SK-N-SH (cell line): Measurements from ENCODE around the gene BCAS3. TPM values are rescaled to one million over a fixed set of nuclear protein-coding genes. Genes with fewer than 3 reads are reported as not detected.
A peak's percentile ranks its signal among the peaks of the same experiment; 100 is the strongest.

Source experiments
- CTCF ChIA-PET: fragments of 300-600, 350-600 bp; formaldehyde crosslinking; extraction: SDS; loops from one replicate; lab custom pipeline; 2021; lab: Yijun Ruan, JAX
- POLR2A ChIA-PET: fragments of 350-600 bp; sonication (Branson Sonifier 250); formaldehyde crosslinking; extraction: SDS; loops from one replicate; lab custom pipeline; 2020; ENCODE audit warnings: antibody characterized with exemption, inconsistent platforms; lab: Yijun Ruan, JAX
- DNase-seq: peaks from one replicate; pipeline ENCODE4 v3.0.0; 2012
- H2AFZ ChIP-seq: fragments of 200-600 bp; sonication (generic); 2 replicates; pipeline ENCODE4 v1.8.1; 2016; ENCODE audit warnings: antibody characterized with exemption, mild to moderate bottlenecking, low read depth
- H3F3A ChIP-seq: fragments of 200-600 bp; sonication (generic); replicated peaks from 2 replicates; pipeline ENCODE3; 2016; ENCODE audit warnings: antibody characterized with exemption, mild to moderate bottlenecking; ENCODE audit not compliant: insufficient read depth
- H3K27ac ChIP-seq, 2 experiments: fragments of 200-500 bp in 1 of 2; fragments of 200-600 bp in 1 of 2; sonication (Bioruptor generic) in 1 of 2; sonication (generic), shearing (Covaris generic) in 1 of 2; 2 replicates each; pipeline versions ENCODE4 v1.5.1 to v1.6.1; 2014 to 2016; ENCODE audit warnings: low read depth in 2 of 2, inconsistent platforms in 1 of 2, low read length in 1 of 2, mild to moderate bottlenecking in 1 of 2, mixed read lengths in 1 of 2
- H3K27me3 ChIP-seq: fragments of 200-600 bp; sonication (generic), shearing (Covaris generic); 2 replicates; pipeline ENCODE4 v1.6.1; 2016; ENCODE audit warnings: mixed run types; ENCODE audit not compliant: insufficient read depth
- H3K36me3 ChIP-seq, 2 experiments: fragments of 200-500 bp in 1 of 2; fragments of 200-600 bp in 1 of 2; sonication (Bioruptor generic) in 1 of 2; sonication (generic) in 1 of 2; replicated peaks in 1 of 2; 2 replicates each; pipeline versions ENCODE3 to v1.5.1; 2014 to 2016; ENCODE audit warnings: low read length in 1 of 2, mild to moderate bottlenecking in 1 of 2; ENCODE audit not compliant: insufficient read depth in 2 of 2, control insufficient read depth in 1 of 2
- H3K4me1 ChIP-seq, 2 experiments: fragments of 200-500 bp in 1 of 2; fragments of 200-600 bp in 1 of 2; sonication (Bioruptor generic) in 1 of 2; sonication (generic), shearing (Covaris generic) in 1 of 2; 2 replicates each; pipeline versions ENCODE4 v1.5.1 to v1.6.1; 2014 to 2016; ENCODE audit warnings: low read depth in 1 of 2, low read length in 1 of 2, mixed run types in 1 of 2; ENCODE audit not compliant: insufficient read depth in 2 of 2, control insufficient read depth in 1 of 2
- H3K4me2 ChIP-seq: fragments of 200-600 bp; sonication (generic), shearing (Covaris generic); 2 replicates; pipeline ENCODE4 v1.6.1; 2017; ENCODE audit warnings: mixed run types
- H3K4me3 ChIP-seq, 2 experiments: fragments of 200-500 bp in 1 of 2; fragments of 200-600 bp in 1 of 2; sonication (Bioruptor generic) in 1 of 2; sonication (generic), shearing (Covaris generic) in 1 of 2; 2 replicates each; pipeline versions ENCODE4 v1.5.1 to v1.8.1; 2014 to 2016; ENCODE audit warnings: low read depth in 2 of 2, inconsistent platforms in 1 of 2, low read length in 1 of 2, mild to moderate bottlenecking in 1 of 2, mixed read lengths in 1 of 2, moderate library complexity in 1 of 2
- H3K79me2 ChIP-seq: fragments of 200-600 bp; sonication (generic); 2 replicates; pipeline ENCODE4 v1.8.1; 2017; ENCODE audit warnings: mild to moderate bottlenecking; ENCODE audit not compliant: insufficient read depth
- H3K9ac ChIP-seq: fragments of 200-600 bp; sonication (generic); 2 replicates; pipeline ENCODE4 v1.6.1; 2017; ENCODE audit warnings: mixed run types
- H3K9me2 ChIP-seq: fragments of 200-600 bp; sonication (generic); 2 replicates; pipeline ENCODE4 v1.6.1; 2017; ENCODE audit warnings: mixed run types
- H3K9me3 ChIP-seq: fragments of 200-600 bp; sonication (generic); 2 replicates; pipeline ENCODE4 v1.6.1; 2017; ENCODE audit warnings: mixed run types, mild to moderate bottlenecking, moderate library complexity
- H4K20me1 ChIP-seq: fragments of 200-600 bp; sonication (generic); 2 replicates; pipeline ENCODE4 v1.6.1; 2017; ENCODE audit warnings: mild to moderate bottlenecking, mixed run types; ENCODE audit not compliant: insufficient read depth
- EP300 ChIP-seq, 2 experiments: IDR thresholded peaks; 2 replicates each; pipeline versions ENCODE4 v1.4.0 to v1.6.1; 2012; ENCODE audit warnings: borderline replicate concordance in 1 of 2, low read depth in 1 of 2, low read length in 1 of 2
- FOSL2 ChIP-seq: IDR thresholded peaks from 2 replicates; pipeline ENCODE4 v1.4.0; 2012; ENCODE audit warnings: low read depth, mild to moderate bottlenecking, moderate library complexity, borderline replicate concordance
- PBX3 ChIP-seq: IDR thresholded peaks from 2 replicates; pipeline ENCODE4; 2012
- POLR2AphosphoS5 ChIP-seq: IDR thresholded peaks from 2 replicates; pipeline ENCODE4 v1.6.1; 2012; ENCODE audit warnings: low read depth, low read length
- RAD21 ChIP-seq: IDR thresholded peaks from 2 replicates; pipeline ENCODE4 v1.6.1; 2012; ENCODE audit warnings: mild to moderate bottlenecking, low read length
- RXRA ChIP-seq: IDR thresholded peaks from 2 replicates; pipeline ENCODE4 v1.4.0; 2012; ENCODE audit warnings: low read depth, mild to moderate bottlenecking, borderline replicate concordance
- TCF12 ChIP-seq: IDR thresholded peaks from 2 replicates; pipeline ENCODE4 v1.4.0; 2012
- TEAD4 ChIP-seq: IDR thresholded peaks from 2 replicates; pipeline ENCODE4 v1.4.0; 2012; ENCODE audit warnings: mild to moderate bottlenecking, borderline replicate concordance; ENCODE audit not compliant: insufficient read depth
- USF1 ChIP-seq: IDR thresholded peaks from 2 replicates; pipeline ENCODE4 v1.4.0; 2012; ENCODE audit warnings: low read depth, borderline replicate concordance
- WGBS: methylation state at CpG from one replicate; pipeline ENCODE4 v1.1.6; 2017; ENCODE audit warnings: low lambda C conversion rate; 5-methylcytosine and 5-hydroxymethylcytosine counted together
- polyA plus RNA-seq, 3 experiments: library from polyadenylated mRNA; depleted of rRNA; stranded (reverse); fragments of >200 nt; gene quantifications; 2 replicates each; pipeline ENCODE4 v1.2.3, GENCODE V29; 2012

Gene BCAS3
- polyA plus RNA-seq, 1 of the 3 experiments (the other 2 are of a cell fraction): 5.9 TPM

DNA sequence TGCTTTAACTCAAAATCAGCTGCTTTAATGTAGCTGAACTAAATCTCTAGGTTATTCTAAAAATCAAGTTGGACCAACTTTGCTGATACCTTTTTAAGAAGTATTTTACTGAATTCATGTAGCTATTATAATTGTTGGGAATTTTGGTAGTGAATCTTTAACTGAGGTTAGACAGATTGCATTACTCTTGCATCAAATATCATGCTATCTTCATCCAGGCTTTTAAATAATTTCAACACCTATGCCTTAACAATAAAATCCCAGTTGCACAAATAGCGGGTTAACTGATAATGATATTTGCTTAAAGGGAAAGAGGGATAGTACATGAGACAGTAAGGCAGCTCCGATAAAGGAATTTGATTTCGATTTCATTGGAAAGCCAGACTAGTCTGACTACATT is 480.7 kb downstream of the BCAS3 start:
- Histone ChIP-seq H3K9me3 (no peaks in the 10 kb centered on the region), H3K9me2 (no peaks in the 10 kb centered on the region), H3K79me2 (peaks cover 14% of the 10 kb centered on the region), H4K20me1 (no peaks in the 10 kb centered on the region), H3F3A (peaks cover 53% of the 10 kb centered on the region), H3K27me3 (no peaks in the 10 kb centered on the region), H2AFZ (peak overlapping the region; percentile 57; the same call in 1 of the 2 replicates), H3K27ac (peak overlapping the region; percentile 91 to 100), H3K9ac (peak overlapping the region; percentile 71), H3K4me3 (peak overlapping the region; percentile 48 to 56), H3K4me1 (peaks cover 45 to 73% of the 10 kb centered on the region in 2 experiments), H3K4me2 (peak overlapping the region; percentile 76), H3K36me3 (no peaks in the 10 kb centered on the region)
- ChIA-PET CTCF (interaction anchor here (0.6 to 2.4 kb wide), 17 partner anchors 8 to 438 kb away, joined by 3 to 9 read pairs (median 4); no protein-coding TSS in a partner anchor), POLR2A (interaction anchor here (0.6 to 1.7 kb wide), 4 partner anchors 12 to 239 kb away, joined by 3 to 7 read pairs (median 4); no protein-coding TSS in a partner anchor)
- DNase-seq: no peak
- TF ChIP-seq RXRA: no peak
- TF ChIP-seq FOSL2: 0 out of 2 replicates have a peak, but pooled peaks have one; percentile 0
- WGBS: 6% methylated on average over 3 of the region's 3 CpGs

DNA sequence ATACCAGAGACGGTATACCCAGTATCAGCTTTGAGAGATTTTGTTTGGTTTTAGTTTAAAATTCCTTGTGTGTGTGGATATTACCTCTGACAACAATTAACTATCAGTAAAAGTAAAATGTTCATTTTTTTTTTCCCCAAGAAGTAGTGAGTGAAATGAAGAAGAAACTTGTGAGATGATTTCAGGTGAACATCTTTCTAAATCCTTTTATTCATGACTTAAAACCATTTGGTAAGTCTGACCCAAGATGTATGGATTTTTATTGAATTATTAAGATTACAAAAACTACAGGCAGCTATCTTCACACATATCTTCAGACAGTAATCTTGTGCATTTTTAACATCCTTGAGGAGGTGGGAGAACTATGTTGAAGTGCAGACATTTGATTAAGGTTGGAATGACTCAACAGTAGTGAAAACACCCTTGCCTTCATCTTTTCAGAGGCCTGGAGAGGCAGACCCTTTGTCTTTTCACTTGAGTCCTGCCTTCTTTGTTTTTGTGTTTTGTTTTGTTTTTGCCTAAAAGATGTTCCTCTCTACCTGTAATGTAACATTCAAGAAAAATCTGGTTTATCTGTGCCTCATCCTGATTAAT is 481.7 kb downstream of the BCAS3 start:
- Histone ChIP-seq H4K20me1 (no peaks in the 10 kb centered on the region), H3K4me1 (peaks cover 45 to 73% of the 10 kb centered on the region in 2 experiments), H2AFZ (peak overlapping the region; percentile 57; the same call in 1 of the 2 replicates), H3K9me2 (no peaks in the 10 kb centered on the region), H3K4me3 (peak overlapping the region; percentile 48 to 56; a peak in 3 of 4 replicates), H3K36me3 (no peaks in the 10 kb centered on the region), H3F3A (peaks cover 53% of the 10 kb centered on the region), H3K9me3 (no peaks in the 10 kb centered on the region), H3K4me2 (peak overlapping the region; percentile 76), H3K27ac (peak overlapping the region; percentile 91 to 100), H3K79me2 (peaks cover 14% of the 10 kb centered on the region), H3K9ac (peak overlapping the region; percentile 71), H3K27me3 (no peaks in the 10 kb centered on the region)
- TF ChIP-seq PBX3: peak; percentile 26; the same call in 1 of the 2 replicates
- TF ChIP-seq FOSL2: peak; percentile 43; the same call in 1 of the 2 replicates
- TF ChIP-seq USF1: no peak
- peak; percentile 39 for TF ChIP-seq TCF12
- 0 out of 2 replicates have a peak, but pooled peaks have one; percentile 22 for TF ChIP-seq POLR2AphosphoS5
- no peak for TF ChIP-seq RAD21
- TF ChIP-seq TEAD4: 0 out of 2 replicates have a peak, but pooled peaks have one; percentile 47
- 0 out of 4 replicates have a peak, but pooled peaks of 1 of the 2 experiments have one; percentile 26 for TF ChIP-seq EP300 (IDR thresholded peaks at IDR 0.05; ENCODE audit: borderline replicate concordance in 1 of 2, low read depth in 1 of 2, low read length in 1 of 2)
- ChIA-PET POLR2A (interaction anchor here (0.6 to 1.4 kb wide), 2 partner anchors 13 to 14 kb away, joined by 3 read pairs; no protein-coding TSS in a partner anchor), CTCF (interaction anchor here (0.8 to 2.4 kb wide), 9 partner anchors 9 to 255 kb away, joined by 3 to 9 read pairs (median 5); no protein-coding TSS in a partner anchor)
- WGBS: 38% methylated on average over 1 of the region's 1 CpG
- no peak for DNase-seq
